ENCODE results near the gene FAM76B. TPM values are rescaled to one million over a fixed set of nuclear protein-coding genes. Genes with fewer than 3 reads are reported as not detected.

Gene FAM76B
- polyA plus RNA-seq, 2 of the 4 experiments (the other 2 are of a cell fraction) = 11.4 to 33.3 TPM

DNA sequence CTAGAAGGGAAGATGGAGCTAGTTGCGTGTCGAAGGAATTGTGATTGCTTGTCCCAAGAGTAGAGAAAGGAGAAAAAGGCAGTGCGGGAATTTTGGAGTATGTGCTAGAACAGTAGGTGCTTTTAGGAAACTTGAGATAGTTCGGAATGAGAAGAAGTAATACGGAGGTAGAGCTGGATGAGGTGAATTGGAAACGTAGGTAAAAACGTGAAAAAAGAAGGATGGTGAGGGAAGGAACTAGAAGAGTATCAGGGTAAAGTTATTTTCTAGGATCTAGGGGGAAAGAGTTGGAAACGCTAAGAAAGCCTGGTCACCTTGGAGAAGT lies 2.1 kb upstream of the FAM76B start:
- FAIRE-seq = no peak
- Histone ChIP-seq H3K4me2 (peak overlapping the region; percentile 78), H3K4me1 (peaks cover 21% of the 10 kb centered on the region; the same call in 2 of the 3 replicates), H3K27ac (peak overlapping the region in 1 of 2 experiments; percentile 98; a peak in 4 of 6 replicates), H3K4me3 (peak overlapping the region; percentile 88), H3K9me3 (no peaks in the 10 kb centered on the region)
- ChIA-PET CTCF (interaction anchor here (1.4 kb wide), 1 partner anchor 552 kb away, joined by 3 read pairs; the partner anchor contains the start of gene MAML2), POLR2A (interaction anchor here (1.1 kb wide), 1 partner anchor 725 kb away, joined by 4 read pairs; the partner anchor contains the start of gene SRSF8)
- ATAC-seq = no peak
- WGBS (ENCODE audit: missing lambda C conversion rate) = 71% methylated on average over 8 of the region's 8 CpGs
- TF ChIP-seq, protein P1, sequence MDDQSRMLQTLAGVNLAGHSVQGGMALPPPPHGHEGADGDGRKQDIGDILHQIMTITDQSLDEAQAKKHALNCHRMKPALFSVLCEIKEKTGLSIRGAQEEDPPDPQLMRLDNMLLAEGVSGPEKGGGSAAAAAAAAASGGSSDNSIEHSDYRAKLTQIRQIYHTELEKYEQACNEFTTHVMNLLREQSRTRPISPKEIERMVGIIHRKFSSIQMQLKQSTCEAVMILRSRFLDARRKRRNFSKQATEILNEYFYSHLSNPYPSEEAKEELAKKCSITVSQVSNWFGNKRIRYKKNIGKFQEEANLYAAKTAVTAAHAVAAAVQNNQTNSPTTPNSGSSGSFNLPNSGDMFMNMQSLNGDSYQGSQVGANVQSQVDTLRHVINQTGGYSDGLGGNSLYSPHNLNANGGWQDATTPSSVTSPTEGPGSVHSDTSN (IDR thresholded peaks at IDR 0.05) = no peak
- no peak for DNase-seq (ENCODE audit: low read depth in 1 of 2, low spot score in 1 of 2)

DNA sequence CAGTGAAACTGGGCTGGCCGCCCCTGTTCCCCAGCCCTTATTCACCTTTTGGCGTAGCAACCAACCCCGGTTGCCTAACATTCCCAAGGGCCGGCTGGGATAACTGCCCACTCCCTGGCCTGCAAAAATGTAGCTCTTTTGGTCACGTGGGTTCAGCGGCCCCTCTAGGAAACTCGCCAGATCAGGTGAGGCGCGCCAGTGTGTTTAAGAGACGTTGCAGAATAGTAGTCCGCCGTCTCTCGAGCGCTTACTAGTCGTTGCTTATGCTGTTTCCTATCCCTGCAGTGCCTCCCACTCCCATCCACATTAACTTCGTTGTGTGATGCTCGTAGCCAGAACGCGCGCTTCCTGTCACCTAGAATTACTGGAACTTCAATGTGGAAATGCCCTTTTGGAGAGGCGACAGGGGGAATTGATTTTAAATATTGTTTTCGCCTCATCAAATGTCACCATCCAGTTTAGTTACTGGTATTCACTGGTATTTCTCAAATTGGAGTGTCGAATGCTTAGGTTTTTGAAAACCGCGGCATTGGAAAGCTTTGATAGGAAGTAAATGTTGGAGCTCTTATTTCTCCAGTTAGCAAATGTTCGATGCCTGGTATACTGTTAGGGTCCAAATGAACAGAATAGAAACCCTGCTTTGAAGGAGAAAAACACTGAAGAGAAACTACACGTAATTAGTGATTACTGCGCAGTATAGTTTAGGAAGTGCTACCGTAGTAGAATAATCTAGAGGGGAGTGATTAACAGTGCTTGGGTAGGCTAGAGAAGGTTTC lies 1.5 kb upstream of the FAM76B start:
- ChIA-PET CTCF (interaction anchor here (1.1 to 1.6 kb wide), 4 partner anchors 552 to 641 kb away, joined by 3 to 6 read pairs (median 3); partner anchors contain the start of gene MAML2), POLR2A (interaction anchor here (0.6 to 2.1 kb wide), 5 partner anchors 21 to 724 kb away, joined by 3 to 5 read pairs (median 3); partner anchors contain the start of genes CCDC82, JRKL and SRSF8)
- Histone ChIP-seq H3K9me3 (no peaks in the 10 kb centered on the region), H3K4me2 (peak overlapping the region; percentile 78), H3K4me1 (peaks cover 21% of the 10 kb centered on the region; the same call in 2 of the 3 replicates), H3K4me3 (peak overlapping the region; percentile 88), H3K27ac (peak overlapping the region; percentile 93 to 98)
- TF ChIP-seq, protein P2, sequence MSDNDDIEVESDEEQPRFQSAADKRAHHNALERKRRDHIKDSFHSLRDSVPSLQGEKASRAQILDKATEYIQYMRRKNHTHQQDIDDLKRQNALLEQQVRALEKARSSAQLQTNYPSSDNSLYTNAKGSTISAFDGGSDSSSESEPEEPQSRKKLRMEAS (IDR thresholded peaks at IDR 0.05) = peak; percentile 31; the same call in 1 of the 2 replicates
- TF ChIP-seq, protein P3, sequence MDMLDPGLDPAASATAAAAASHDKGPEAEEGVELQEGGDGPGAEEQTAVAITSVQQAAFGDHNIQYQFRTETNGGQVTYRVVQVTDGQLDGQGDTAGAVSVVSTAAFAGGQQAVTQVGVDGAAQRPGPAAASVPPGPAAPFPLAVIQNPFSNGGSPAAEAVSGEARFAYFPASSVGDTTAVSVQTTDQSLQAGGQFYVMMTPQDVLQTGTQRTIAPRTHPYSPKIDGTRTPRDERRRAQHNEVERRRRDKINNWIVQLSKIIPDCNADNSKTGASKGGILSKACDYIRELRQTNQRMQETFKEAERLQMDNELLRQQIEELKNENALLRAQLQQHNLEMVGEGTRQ (IDR thresholded peaks at IDR 0.05) = peak; percentile 89
- TF ChIP-seq ZSCAN20 (CRISPR knock-in tag; IDR thresholded peaks at IDR 0.05) = no peak
- no peak for TF ChIP-seq CBX2 (IDR thresholded peaks at IDR 0.05; ENCODE audit: borderline replicate concordance, low read depth)
- TF ChIP-seq, protein P4, sequence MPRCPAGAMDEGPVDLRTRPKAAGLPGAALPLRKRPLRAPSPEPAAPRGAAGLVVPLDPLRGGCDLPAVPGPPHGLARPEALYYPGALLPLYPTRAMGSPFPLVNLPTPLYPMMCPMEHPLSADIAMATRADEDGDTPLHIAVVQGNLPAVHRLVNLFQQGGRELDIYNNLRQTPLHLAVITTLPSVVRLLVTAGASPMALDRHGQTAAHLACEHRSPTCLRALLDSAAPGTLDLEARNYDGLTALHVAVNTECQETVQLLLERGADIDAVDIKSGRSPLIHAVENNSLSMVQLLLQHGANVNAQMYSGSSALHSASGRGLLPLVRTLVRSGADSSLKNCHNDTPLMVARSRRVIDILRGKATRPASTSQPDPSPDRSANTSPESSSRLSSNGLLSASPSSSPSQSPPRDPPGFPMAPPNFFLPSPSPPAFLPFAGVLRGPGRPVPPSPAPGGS (IDR thresholded peaks at IDR 0.05) = no peak
- no peak for TF ChIP-seq PHF8 (IDR thresholded peaks at IDR 0.05; ENCODE audit: borderline replicate concordance, low read depth)
- TF ChIP-seq MAFK (IDR thresholded peaks at IDR 0.05; ENCODE audit: partially characterized antibody) = no peak
- TF ChIP-seq, protein P5, sequence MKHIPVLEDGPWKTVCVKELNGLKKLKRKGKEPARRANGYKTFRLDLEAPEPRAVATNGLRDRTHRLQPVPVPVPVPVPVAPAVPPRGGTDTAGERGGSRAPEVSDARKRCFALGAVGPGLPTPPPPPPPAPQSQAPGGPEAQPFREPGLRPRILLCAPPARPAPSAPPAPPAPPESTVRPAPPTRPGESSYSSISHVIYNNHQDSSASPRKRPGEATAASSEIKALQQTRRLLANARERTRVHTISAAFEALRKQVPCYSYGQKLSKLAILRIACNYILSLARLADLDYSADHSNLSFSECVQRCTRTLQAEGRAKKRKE (CRISPR knock-in tag; IDR thresholded peaks at IDR 0.05; ENCODE audit: low read depth) = no peak
- no peak for TF ChIP-seq JUNB (IDR thresholded peaks at IDR 0.05)
- TF ChIP-seq TP53 (CRISPR knock-in tag; IDR thresholded peaks at IDR 0.05) = no peak
- TF ChIP-seq FOSB (CRISPR knock-in tag; IDR thresholded peaks at IDR 0.05) = no peak
- no peak for TF ChIP-seq SMC3 (IDR thresholded peaks at IDR 0.05)
- TF ChIP-seq, protein P6, sequence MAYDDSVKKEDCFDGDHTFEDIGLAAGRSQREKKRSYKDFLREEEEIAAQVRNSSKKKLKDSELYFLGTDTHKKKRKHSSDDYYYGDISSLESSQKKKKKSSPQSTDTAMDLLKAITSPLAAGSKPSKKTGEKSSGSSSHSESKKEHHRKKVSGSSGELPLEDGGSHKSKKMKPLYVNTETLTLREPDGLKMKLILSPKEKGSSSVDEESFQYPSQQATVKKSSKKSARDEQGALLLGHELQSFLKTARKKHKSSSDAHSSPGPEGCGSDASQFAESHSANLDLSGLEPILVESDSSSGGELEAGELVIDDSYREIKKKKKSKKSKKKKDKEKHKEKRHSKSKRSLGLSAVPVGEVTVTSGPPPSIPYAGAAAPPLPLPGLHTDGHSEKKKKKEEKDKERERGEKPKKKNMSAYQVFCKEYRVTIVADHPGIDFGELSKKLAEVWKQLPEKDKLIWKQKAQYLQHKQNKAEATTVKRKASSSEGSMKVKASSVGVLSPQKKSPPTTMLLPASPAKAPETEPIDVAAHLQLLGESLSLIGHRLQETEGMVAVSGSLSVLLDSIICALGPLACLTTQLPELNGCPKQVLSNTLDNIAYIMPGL (CRISPR knock-in tag; IDR thresholded peaks at IDR 0.05; ENCODE audit: borderline replicate concordance) = no peak
- no peak for TF ChIP-seq KDM1A (IDR thresholded peaks at IDR 0.05; ENCODE audit: low read depth)
- TF ChIP-seq, protein P7, sequence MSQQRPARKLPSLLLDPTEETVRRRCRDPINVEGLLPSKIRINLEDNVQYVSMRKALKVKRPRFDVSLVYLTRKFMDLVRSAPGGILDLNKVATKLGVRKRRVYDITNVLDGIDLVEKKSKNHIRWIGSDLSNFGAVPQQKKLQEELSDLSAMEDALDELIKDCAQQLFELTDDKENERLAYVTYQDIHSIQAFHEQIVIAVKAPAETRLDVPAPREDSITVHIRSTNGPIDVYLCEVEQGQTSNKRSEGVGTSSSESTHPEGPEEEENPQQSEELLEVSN (IDR thresholded peaks at IDR 0.05; ENCODE audit: borderline replicate concordance, low read depth) = no peak
- no peak for TF ChIP-seq HEYL (CRISPR knock-in tag; IDR thresholded peaks at IDR 0.05)
- FAIRE-seq = no peak
- 12% methylated on average over 23 of the region's 29 CpGs for WGBS (ENCODE audit: missing lambda C conversion rate)
- DNase-seq (ENCODE audit: low read depth in 1 of 2, low spot score in 1 of 2) = peak; percentile 10 to 56
- ATAC-seq = peak; percentile 0 to 10; a peak in 3 of 6 replicates
